MM.1S (cell line): ENCODE results near the gene UBE2F.

ENCODE experiments used
- CTCF ChIP-seq: fragments of 300-600 bp; sonication (generic); IDR thresholded peaks from 2 replicates; pipeline ENCODE4 v1.5.1; 2016; ENCODE audit warnings: antibody characterized with exemption, low read length, mixed read lengths
- EZH2 ChIP-seq: fragments of 300-600 bp; sonication (generic); optimal IDR thresholded peaks from 2 replicates; pipeline ENCODE3; 2017; ENCODE audit warnings: low read depth, mild to moderate bottlenecking, antibody characterized with exemption, low read length, mixed read lengths
- EZH2phosphoT487 ChIP-seq: fragments of 300-600 bp; sonication (generic); IDR thresholded peaks from 2 replicates; pipeline ENCODE4 v1.6.1; 2018; ENCODE audit warnings: antibody characterized with exemption, low read length

- TF ChIP-seq CTCF (no peak), EZH2 (no peak), EZH2phosphoT487 (no peak)
These were observed 11.0 kb upstream of the UBE2F start for GRCh38 chr2:237955640-237956401.
